WTC11 (cell line): Measurements from ENCODE around the gene SLC38A11. TPM values are rescaled to one million over a fixed set of nuclear protein-coding genes. Genes with fewer than 3 reads are reported as not detected.

Experiments
- ATAC-seq: fragments of 200-7000 bp; cut with Tn5 transposase; 2 replicates; pipeline ENCODE4 v1.10.0; 2021; ENCODE audit warnings: mild to moderate bottlenecking, moderate library complexity
- CTCF ChIA-PET: fragments of 300-600 bp; sonication (Branson Sonifier 250); formaldehyde crosslinking; loops from one replicate; lab custom pipeline; 2021; ENCODE audit warnings: antibody characterized with exemption; lab: Charles Lee
- POLR2A ChIA-PET: fragments of 350-600 bp; sonication (Branson Sonifier 250); formaldehyde crosslinking; loops from one replicate; lab custom pipeline; 2021; ENCODE audit warnings: antibody characterized with exemption; lab: Charles Lee
- DNase-seq: peaks from one replicate; pipeline ENCODE4 v3.0.0; 2021; ENCODE audit warnings: low spot score
- H3K27ac Mint-ChIP-seq: 2 replicates; pipeline ENCODE4 v1.8.0; 2021; ENCODE audit warnings: mixed read lengths
- H3K27me3 Mint-ChIP-seq: 2 replicates; pipeline ENCODE4 v1.8.0; 2021; ENCODE audit warnings: low read depth, mild to moderate bottlenecking, moderate library complexity, mixed read lengths
- H3K36me3 Mint-ChIP-seq: 2 replicates; pipeline ENCODE4 v1.8.0; 2021; ENCODE audit warnings: mixed read lengths
- H3K4me1 Mint-ChIP-seq: 2 replicates; pipeline ENCODE4 v1.8.0; 2022; ENCODE audit warnings: mixed read lengths
- H3K4me3 Mint-ChIP-seq: 2 replicates; pipeline ENCODE4 v1.8.0; 2021; ENCODE audit warnings: mild to moderate bottlenecking, moderate library complexity, mixed read lengths
- H3K9me3 Mint-ChIP-seq: 2 replicates; pipeline ENCODE4 v1.8.0; 2021; ENCODE audit warnings: mixed read lengths
- AR ChIP-seq: fragments of 250-450 bp; sonication (Bioruptor Pico); IDR thresholded peaks from 2 replicates; pipeline ENCODE4 v1.9.0; 2021; ENCODE audit warnings: mild to moderate bottlenecking
- ELF4 ChIP-seq: sonication (generic); formaldehyde crosslinking; IDR thresholded peaks from 2 replicates; pipeline ENCODE4 v1.8.1; 2022; ENCODE audit warnings: low read depth, mild to moderate bottlenecking, moderate library complexity, missing genetic modification reagents
- ERG ChIP-seq: fragments of 250-450 bp; sonication (Bioruptor Pico); IDR thresholded peaks from 2 replicates; pipeline ENCODE4 v1.8.0; 2021; ENCODE audit warnings: mild to moderate bottlenecking
- ESRRA ChIP-seq: sonication (generic); formaldehyde crosslinking; IDR thresholded peaks from 2 replicates; pipeline ENCODE4 v1.8.1; 2022; ENCODE audit warnings: mild to moderate bottlenecking, missing genetic modification reagents, borderline replicate concordance
- GABPB1 ChIP-seq: sonication (generic); formaldehyde crosslinking; IDR thresholded peaks from 2 replicates; pipeline ENCODE4 v1.8.1; 2023; ENCODE audit warnings: mild to moderate bottlenecking, missing genetic modification reagents
- MLX ChIP-seq: sonication (generic); formaldehyde crosslinking; IDR thresholded peaks from 2 replicates; pipeline ENCODE4 v1.8.1; 2023; ENCODE audit warnings: mild to moderate bottlenecking, missing genetic modification reagents, moderate library complexity
- NFATC4 ChIP-seq: fragments of 250-450 bp; sonication (Bioruptor Pico); IDR thresholded peaks from 2 replicates; pipeline ENCODE4 v1.9.0; 2021; ENCODE audit warnings: mild to moderate bottlenecking
- PRDM15 ChIP-seq: sonication (generic); formaldehyde crosslinking; IDR thresholded peaks from 2 replicates; pipeline ENCODE4 v1.8.0; 2022; ENCODE audit warnings: missing genetic modification reagents
- SMAD4 ChIP-seq: sonication (generic); formaldehyde crosslinking; IDR thresholded peaks from 2 replicates; pipeline ENCODE4 v1.8.0; 2022; ENCODE audit warnings: mild to moderate bottlenecking, missing genetic modification reagents
- ZBTB21 ChIP-seq: sonication (generic); formaldehyde crosslinking; IDR thresholded peaks from 2 replicates; pipeline ENCODE4 v1.8.1; 2023; ENCODE audit warnings: mild to moderate bottlenecking, missing genetic modification reagents, borderline replicate concordance
- ZNF671 ChIP-seq: fragments of 250-450 bp; sonication (Bioruptor Pico); IDR thresholded peaks from 2 replicates; pipeline ENCODE4 v1.8.0; 2021; ENCODE audit warnings: mild to moderate bottlenecking
- ZSCAN18 ChIP-seq: fragments of 250-450 bp; sonication (Bioruptor Pico); IDR thresholded peaks from 2 replicates; pipeline ENCODE4 v2.1.2; 2022; ENCODE audit warnings: mild to moderate bottlenecking, moderate library complexity
- total RNA-seq: library from RNA; stranded (reverse); gene quantifications from 3 replicates; pipeline ENCODE4 v1.2.3, GENCODE V29; 2021

SLC38A11 gene
- total RNA-seq, 1 experiment from 2014 or later: not detected

GRCh38 chr2:164850235-164850634, 105.1 kb downstream of the SLC38A11 start (continued):
- TF ChIP-seq AR (CRISPR knock-in tag) (no peak), GABPB1 (no peak), SMAD4 (CRISPR knock-in tag) (no peak), NFATC4 (CRISPR knock-in tag) (no peak)

- no peaks in the 10 kb centered on the region for H3K9me3 Mint-ChIP-seq
- H3K4me1 Mint-ChIP-seq: no peaks in the 10 kb centered on the region
- no peak for ATAC-seq
- TF ChIP-seq ZBTB21 (CRISPR knock-in tag) (no peak), ZSCAN18 (no peak), MLX (CRISPR knock-in tag) (no peak), PRDM15 (CRISPR knock-in tag) (no peak), NFATC4 (CRISPR knock-in tag) (no peak), ZNF671 (no peak)
- no peaks in the 10 kb centered on the region for H3K36me3 Mint-ChIP-seq
- no peak overlapping the region for H3K27ac Mint-ChIP-seq
- no peak overlapping the region for H3K4me3 Mint-ChIP-seq
- CTCF ChIA-PET: no interaction called here
- DNase-seq: no peak
- H3K27me3 Mint-ChIP-seq: no peaks in the 10 kb centered on the region
- POLR2A ChIA-PET: no interaction called here
Measured at GRCh38 chr2:164849506-164849905, 105.8 kb downstream of the SLC38A11 start.

GRCh38 chr2:164847981-164848741, 107.2 kb downstream of the SLC38A11 start:
- Mint-ChIP-seq H3K36me3 (no peaks in the 10 kb centered on the region), H3K9me3 (no peaks in the 10 kb centered on the region), H3K4me1 (peaks cover 6% of the 10 kb centered on the region), H3K4me3 (no peak overlapping the region), H3K27ac (no peak overlapping the region), H3K27me3 (no peaks in the 10 kb centered on the region)
- no peak; the same call in 1 of the 2 replicates for ATAC-seq
- no peak for DNase-seq
- CTCF ChIA-PET: no interaction called here
- TF ChIP-seq ELF4 (CRISPR knock-in tag) (no peak), ESRRA (CRISPR knock-in tag) (no peak), ERG (CRISPR knock-in tag) (no peak)
- POLR2A ChIA-PET: no interaction called here
